A549 treated with AZD9567 at 1 μM for 4 hours (cell line): ENCODE measurements around the gene COIL. TPM values are rescaled to one million over a fixed set of nuclear protein-coding genes. Genes with fewer than 3 reads are reported as not detected.

ENCODE experiments used
- total RNA-seq: library from RNA; stranded (reverse); fragments of 200-300 nt; extraction: Qiagen RNA extraction; gene quantifications from 5 replicates; pipeline ENCODE4 v1.2.3, GENCODE V29; 2022; ENCODE audit not compliant: insufficient read depth

Gene COIL
- 14.1 to 19.2 TPM (median 14.8 TPM) in 5 replicates for total RNA-seq

GRCh38 chr17:56960596-56961538 is at the start of gene COIL:
COIL (minus strand) TSS chr17:56961050; CDS start chr17:56961019, 31 bp downstream.

GRCh38 chr17:56977673-56978395 is 17.0 kb upstream of the COIL start, which contains the start of gene SCPEP1:
SCPEP1 (plus strand) TSS chr17:56978131; CDS start chr17:56978160, 29 bp downstream.

GRCh38 chr17:56913867-56914580 is 46.8 kb downstream of the COIL start, which contains the start of gene TRIM25:
TRIM25 (minus strand) TSS chr17:56914049; CDS start chr17:56913988, 61 bp downstream.

Other genes starting within 250 kb of the COIL start
- gene C17orf67, start 127.1 kb downstream of the COIL start, total RNA-seq = 1.5 to 2.6 TPM (median 2.3 TPM) in 5 replicates
- 2.9 to 5.8 TPM (median 4.7 TPM) in 5 replicates for gene DGKE, start 126.9 kb downstream of the COIL start, total RNA-seq
- 62.7 to 65.7 TPM (median 63.5 TPM) in 5 replicates for gene TRIM25, start 47.0 kb downstream of the COIL start, total RNA-seq
- 39.0 to 42.9 TPM (median 41.4 TPM) in 5 replicates for gene SCPEP1, start 17.1 kb upstream of the COIL start, total RNA-seq
- 50.7 to 69.3 TPM (median 56.4 TPM) in 5 replicates for gene AKAP1, start 124.2 kb upstream of the COIL start, total RNA-seq